ENCODE results near the gene UAP1L1. TPM values are rescaled to one million over a fixed set of nuclear protein-coding genes. Genes with fewer than 3 reads are reported as not detected.

Gene UAP1L1
- total and polyA plus RNA-seq, 5 donors from 2014 or later = 1.3 to 14.8 (median 2.1) TPM

GRCh38 chr9:137077758-137078693, 709 bp downstream of the UAP1L1 start:
- peak overlapping the region; percentile 66 for H3K27ac ChIP-seq (ENCODE audit: insufficient read depth, low read length, poor library complexity, severe bottlenecking)
- H3K27me3 Mint-ChIP-seq = no peaks in the 10 kb centered on the region
- peak overlapping the region in 1 of 3 donors; percentile 62 for H3K27ac Mint-ChIP-seq
- peaks cover 14% of the 10 kb centered on the region for H3K4me1 ChIP-seq (ENCODE audit: control insufficient read depth, insufficient read depth, low read length, poor library complexity, severe bottlenecking)
- H3K4me3 ChIP-seq (ENCODE audit: low read depth, low read length) = no peak overlapping the region
- no peaks in the 10 kb centered on the region for H3K9me3 Mint-ChIP-seq
- H3K36me3 ChIP-seq (ENCODE audit: control insufficient read depth, insufficient read depth, low read length) = peaks cover 11% of the 10 kb centered on the region
- no peaks in the 10 kb centered on the region for H3K9me3 ChIP-seq (ENCODE audit: control insufficient read depth in 2 of 2, low read length in 2 of 2)
- H3K36me3 Mint-ChIP-seq = peaks cover 6% of the 10 kb centered on the region
- ATAC-seq (ENCODE audit: low read depth in 2 of 2) (peak; percentile 36 to 54), DNase-seq (peak; percentile 31 to 85 (median 35))
- peaks cover 0 to 7% (median 3%) of the 10 kb centered on the region in 4 donors for H3K4me1 Mint-ChIP-seq
- H3K27me3 ChIP-seq (ENCODE audit: control insufficient read depth, insufficient read depth, low read length) = no peaks in the 10 kb centered on the region
- peak overlapping the region; percentile 69 to 81 (median 78) for H3K4me3 Mint-ChIP-seq

- Mint-ChIP-seq H3K4me1 (peaks cover 0 to 7% (median 1%) of the 10 kb centered on the region in 4 donors), H3K9me3 (no peaks in the 10 kb centered on the region), H3K4me3 (peak overlapping the region in 2 of 4 donors; percentile 4 to 62), H3K27ac (no peak overlapping the region), H3K36me3 (peaks cover 6% of the 10 kb centered on the region), H3K27me3 (no peaks in the 10 kb centered on the region)
- Histone ChIP-seq H3K4me3 (ENCODE audit: low read depth, low read length) (no peak overlapping the region), H3K36me3 (ENCODE audit: control insufficient read depth, insufficient read depth, low read length) (peaks cover 11% of the 10 kb centered on the region), H3K9me3 (ENCODE audit: control insufficient read depth in 2 of 2, low read length in 2 of 2) (no peaks in the 10 kb centered on the region), H3K4me1 (ENCODE audit: control insufficient read depth, insufficient read depth, low read length, poor library complexity, severe bottlenecking) (peaks cover 14% of the 10 kb centered on the region), H3K27me3 (ENCODE audit: control insufficient read depth, insufficient read depth, low read length) (no peaks in the 10 kb centered on the region), H3K27ac (ENCODE audit: insufficient read depth, low read length, poor library complexity, severe bottlenecking) (no peak overlapping the region)
- DNase-seq (no peak), ATAC-seq (ENCODE audit: low read depth in 2 of 2) (no peak)
Measured at GRCh38 chr9:137078701-137079400, 1.5 kb downstream of the UAP1L1 start.

- Mint-ChIP-seq H3K4me1 (peaks cover 0 to 7% (median 0%) of the 10 kb centered on the region in 4 donors), H3K27ac (no peak overlapping the region), H3K36me3 (peaks cover 6% of the 10 kb centered on the region), H3K9me3 (no peaks in the 10 kb centered on the region), H3K4me3 (peak overlapping the region in 2 of 4 donors; percentile 43 to 62), H3K27me3 (no peaks in the 10 kb centered on the region)
- peaks cover 14% of the 10 kb centered on the region for H3K4me1 ChIP-seq (ENCODE audit: control insufficient read depth, insufficient read depth, low read length, poor library complexity, severe bottlenecking)
- no peaks in the 10 kb centered on the region for H3K27me3 ChIP-seq (ENCODE audit: control insufficient read depth, insufficient read depth, low read length)
- H3K36me3 ChIP-seq (ENCODE audit: control insufficient read depth, insufficient read depth, low read length) = peaks cover 11% of the 10 kb centered on the region
- no peak overlapping the region for H3K4me3 ChIP-seq (ENCODE audit: low read depth, low read length)
- H3K9me3 ChIP-seq (ENCODE audit: control insufficient read depth in 2 of 2, low read length in 2 of 2) = no peaks in the 10 kb centered on the region
- H3K27ac ChIP-seq (ENCODE audit: insufficient read depth, low read length, poor library complexity, severe bottlenecking) = no peak overlapping the region
- DNase-seq (no peak), ATAC-seq (ENCODE audit: low read depth in 2 of 2) (no peak)
Measured at GRCh38 chr9:137079401-137079787, 2.1 kb downstream of the UAP1L1 start.

GRCh38 chr9:137080260-137081122, 3.2 kb downstream of the UAP1L1 start:
- peaks cover 6% of the 10 kb centered on the region for H3K36me3 Mint-ChIP-seq
- peaks cover 11% of the 10 kb centered on the region for H3K36me3 ChIP-seq (ENCODE audit: control insufficient read depth, insufficient read depth, low read length)
- no peak overlapping the region for H3K27ac Mint-ChIP-seq
- ATAC-seq (ENCODE audit: low read depth in 2 of 2) (no peak), DNase-seq (no peak)
- peaks cover 20% of the 10 kb centered on the region for H3K4me1 ChIP-seq (ENCODE audit: control insufficient read depth, insufficient read depth, low read length, poor library complexity, severe bottlenecking)
- H3K27ac ChIP-seq (ENCODE audit: insufficient read depth, low read length, poor library complexity, severe bottlenecking) = no peak overlapping the region
- H3K27me3 ChIP-seq (ENCODE audit: control insufficient read depth, insufficient read depth, low read length) = no peaks in the 10 kb centered on the region
- no peak overlapping the region for H3K4me3 Mint-ChIP-seq
- peaks cover 0 to 9% (median 2%) of the 10 kb centered on the region in 4 donors for H3K4me1 Mint-ChIP-seq
- H3K4me3 ChIP-seq (ENCODE audit: low read depth, low read length) = no peak overlapping the region
- no peaks in the 10 kb centered on the region for H3K9me3 Mint-ChIP-seq
- no peaks in the 10 kb centered on the region for H3K9me3 ChIP-seq (ENCODE audit: control insufficient read depth in 2 of 2, low read length in 2 of 2)
- no peaks in the 10 kb centered on the region for H3K27me3 Mint-ChIP-seq

- Mint-ChIP-seq H3K4me3 (peak overlapping the region in 3 of 4 donors; percentile 15 to 49 (median 28)), H3K36me3 (peaks cover 6% of the 10 kb centered on the region), H3K27ac (no peak overlapping the region), H3K27me3 (no peaks in the 10 kb centered on the region), H3K4me1 (peaks cover 0 to 17% (median 9%) of the 10 kb centered on the region in 4 donors), H3K9me3 (no peaks in the 10 kb centered on the region)
- peaks cover 29% of the 10 kb centered on the region for H3K4me1 ChIP-seq (ENCODE audit: control insufficient read depth, insufficient read depth, low read length, poor library complexity, severe bottlenecking)
- ATAC-seq (ENCODE audit: low read depth in 2 of 2) = no peak
- H3K36me3 ChIP-seq (ENCODE audit: control insufficient read depth, insufficient read depth, low read length) = peaks cover 11% of the 10 kb centered on the region
- no peaks in the 10 kb centered on the region for H3K9me3 ChIP-seq (ENCODE audit: control insufficient read depth in 2 of 2, low read length in 2 of 2)
- DNase-seq = no peak
- H3K4me3 ChIP-seq (ENCODE audit: low read depth, low read length) = no peak overlapping the region
- no peak overlapping the region for H3K27ac ChIP-seq (ENCODE audit: insufficient read depth, low read length, poor library complexity, severe bottlenecking)
- H3K27me3 ChIP-seq (ENCODE audit: control insufficient read depth, insufficient read depth, low read length) = no peaks in the 10 kb centered on the region
Measured at GRCh38 chr9:137082222-137082924, 5.1 kb downstream of the UAP1L1 start.

- Mint-ChIP-seq H3K4me3 (peak overlapping the region in 2 of 4 donors; percentile 28 to 49), H3K27me3 (no peaks in the 10 kb centered on the region), H3K27ac (no peak overlapping the region)
Measured at GRCh38 chr9:137082925-137083290, 5.6 kb downstream of the UAP1L1 start.

More at GRCh38 chr9:137082925-137083290, 5.6 kb downstream of the UAP1L1 start:
- Histone ChIP-seq H3K36me3 (ENCODE audit: control insufficient read depth, insufficient read depth, low read length) (peaks cover 11% of the 10 kb centered on the region), H3K27ac (ENCODE audit: insufficient read depth, low read length, poor library complexity, severe bottlenecking) (no peak overlapping the region), H3K27me3 (ENCODE audit: control insufficient read depth, insufficient read depth, low read length) (no peaks in the 10 kb centered on the region), H3K4me1 (ENCODE audit: control insufficient read depth, insufficient read depth, low read length, poor library complexity, severe bottlenecking) (peaks cover 34% of the 10 kb centered on the region), H3K4me3 (ENCODE audit: low read depth, low read length) (no peak overlapping the region), H3K9me3 (ENCODE audit: control insufficient read depth in 2 of 2, low read length in 2 of 2) (no peaks in the 10 kb centered on the region)
- peaks cover 0 to 2% (median 0%) of the 10 kb centered on the region in 7 donors for H3K9me3 Mint-ChIP-seq
- H3K36me3 Mint-ChIP-seq = peaks cover 6% of the 10 kb centered on the region
- ATAC-seq (ENCODE audit: low read depth in 2 of 2) (no peak), DNase-seq (no peak)
- peaks cover 5 to 22% (median 12%) of the 10 kb centered on the region in 4 donors for H3K4me1 Mint-ChIP-seq
